SJSA1 (cell line): Measurements from ENCODE around the gene GFOD1. TPM values are rescaled to one million over a fixed set of nuclear protein-coding genes. Genes with fewer than 3 reads are reported as not detected.

Experiments used
- DNase-seq, 2 experiments: peaks; one replicate each; pipeline ENCODE4 v3.0.0-alpha.2; 2015 to 2020; ENCODE audit warnings: low spot score in 2 of 2, low read depth in 1 of 2
- H3K27ac ChIP-seq: fragments of 250-450 bp; sonication (Bioruptor Pico); 2 replicates; pipeline ENCODE4 v1.5.1; 2020; ENCODE audit warnings: mild to moderate bottlenecking, moderate library complexity
- H3K27me3 ChIP-seq: fragments of 250-450 bp; sonication (Bioruptor Pico); replicated peaks from 2 replicates; pipeline ENCODE4 v1.5.1; 2020; ENCODE audit warnings: mild to moderate bottlenecking, moderate library complexity
- H3K36me3 ChIP-seq: fragments of 250-450 bp; sonication (Bioruptor Pico); 2 replicates; pipeline ENCODE4 v1.5.1; 2020; ENCODE audit warnings: mild to moderate bottlenecking
- H3K4me1 ChIP-seq: fragments of 250-450 bp; sonication (Bioruptor Pico); replicated peaks from 2 replicates; pipeline ENCODE4 v1.6.1; 2021; ENCODE audit warnings: mild to moderate bottlenecking
- H3K4me3 ChIP-seq: fragments of 250-450 bp; sonication (Bioruptor Pico); 2 replicates; pipeline ENCODE4 v1.5.1; 2020; ENCODE audit warnings: mild to moderate bottlenecking
- H3K9me3 ChIP-seq: fragments of 250-450 bp; sonication (Bioruptor Pico); replicated peaks from 2 replicates; pipeline ENCODE4 v1.5.1; 2020; ENCODE audit warnings: mild to moderate bottlenecking
- total RNA-seq: library from RNA; depleted of rRNA; stranded (reverse); fragments of >200 nt; shearing (Covaris generic); gene quantifications from 2 replicates; pipeline ENCODE4 v1.2.3, GENCODE V29; 2014

The GFOD1 gene
- total RNA-seq, 1 experiment from 2014 or later: 10.8 TPM

DNA sequence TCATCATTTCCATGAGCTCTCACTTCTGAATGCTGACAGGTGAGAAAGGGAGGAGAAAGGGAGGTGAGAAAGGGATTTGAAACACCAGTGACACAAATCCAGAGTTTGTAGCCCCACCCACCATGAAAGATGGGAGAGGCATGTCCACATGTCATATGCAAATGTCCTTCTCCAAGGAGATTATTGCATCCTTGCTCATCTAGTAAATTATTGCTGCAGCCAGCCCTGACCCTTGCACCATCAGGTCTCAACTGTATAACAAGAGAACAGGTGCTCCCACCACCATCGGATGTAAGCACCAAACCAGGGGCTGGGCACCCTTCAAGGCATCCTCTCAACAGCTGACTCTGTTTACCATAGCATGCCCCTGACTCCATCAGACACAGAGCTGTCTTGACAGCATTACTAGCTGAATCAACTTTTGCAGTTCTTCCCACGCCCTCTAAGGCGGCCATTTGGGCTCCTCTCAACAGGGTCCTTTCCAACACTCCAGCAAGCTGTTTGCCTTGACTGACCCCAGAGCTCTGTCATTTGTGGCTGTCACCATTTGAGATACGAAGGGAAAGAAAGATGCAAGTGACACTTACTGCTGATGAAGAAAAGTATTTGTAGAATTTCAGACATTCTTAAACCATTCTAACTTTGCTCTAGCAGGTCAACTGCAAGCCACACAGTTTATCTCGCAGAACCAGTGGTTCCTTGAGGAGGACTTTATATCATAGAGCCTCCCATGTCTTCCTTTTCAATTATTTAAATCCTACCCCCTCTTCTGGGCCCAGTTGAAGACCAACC lies 14.2 kb downstream of the GFOD1 start:
- Histone ChIP-seq H3K36me3 (peaks cover 8% of the 10 kb centered on the region; the same call in 1 of the 2 replicates), H3K4me3 (no peak overlapping the region), H3K4me1 (peaks cover 11% of the 10 kb centered on the region), H3K27ac (no peak overlapping the region), H3K27me3 (no peaks in the 10 kb centered on the region), H3K9me3 (no peaks in the 10 kb centered on the region; the same call in 1 of the 2 replicates)
- no peak for DNase-seq

DNA sequence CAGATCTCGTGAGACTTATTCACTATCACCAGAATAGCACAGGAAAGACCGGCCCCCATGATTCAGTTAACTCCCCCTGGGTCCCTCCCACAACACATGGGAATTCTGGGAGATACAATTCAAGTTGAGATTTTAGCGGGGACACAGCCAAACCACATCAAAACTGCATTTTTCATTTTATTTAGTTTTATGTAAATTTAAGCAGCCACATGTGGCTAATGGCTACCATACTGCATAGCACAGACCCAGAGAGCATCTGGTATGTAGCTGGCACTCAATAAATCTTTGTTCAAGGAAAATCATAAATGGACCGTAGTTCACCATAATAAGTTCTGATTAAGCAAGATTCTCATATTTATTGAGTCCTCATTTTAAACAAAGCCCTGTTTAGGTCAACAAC lies 15.3 kb downstream of the GFOD1 start:
- DNase-seq: no peak
- Histone ChIP-seq H3K27me3 (no peaks in the 10 kb centered on the region), H3K4me3 (no peak overlapping the region), H3K27ac (no peak overlapping the region), H3K9me3 (no peaks in the 10 kb centered on the region; the same call in 1 of the 2 replicates), H3K4me1 (peaks cover 15% of the 10 kb centered on the region), H3K36me3 (peaks cover 7% of the 10 kb centered on the region; the same call in 1 of the 2 replicates)

DNA sequence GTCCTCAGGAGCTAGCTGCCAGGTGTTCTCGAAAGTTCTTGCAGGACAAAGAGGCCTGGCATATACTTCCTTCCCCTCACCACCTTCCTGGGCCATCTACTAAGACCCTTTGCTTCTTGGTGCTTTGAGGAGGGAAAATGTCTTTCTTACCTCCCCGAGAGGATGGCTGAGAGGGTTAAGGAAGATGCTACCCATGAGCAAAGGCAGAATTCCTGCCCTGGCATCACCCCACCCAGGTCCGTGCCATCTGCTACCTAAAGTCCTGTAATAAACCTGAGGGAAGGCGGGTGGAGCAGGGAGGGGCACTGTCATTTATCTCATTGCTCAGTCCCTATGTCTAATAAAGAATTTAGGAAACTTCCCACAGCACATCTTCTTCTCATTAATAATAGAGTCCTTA lies 16.2 kb downstream of the GFOD1 start:
- Histone ChIP-seq H3K4me1 (peaks cover 19% of the 10 kb centered on the region), H3K4me3 (no peak overlapping the region), H3K27me3 (no peaks in the 10 kb centered on the region), H3K9me3 (no peaks in the 10 kb centered on the region; the same call in 1 of the 2 replicates), H3K36me3 (peaks cover 5% of the 10 kb centered on the region; the same call in 1 of the 2 replicates), H3K27ac (no peak overlapping the region)
- no peak for DNase-seq

DNA sequence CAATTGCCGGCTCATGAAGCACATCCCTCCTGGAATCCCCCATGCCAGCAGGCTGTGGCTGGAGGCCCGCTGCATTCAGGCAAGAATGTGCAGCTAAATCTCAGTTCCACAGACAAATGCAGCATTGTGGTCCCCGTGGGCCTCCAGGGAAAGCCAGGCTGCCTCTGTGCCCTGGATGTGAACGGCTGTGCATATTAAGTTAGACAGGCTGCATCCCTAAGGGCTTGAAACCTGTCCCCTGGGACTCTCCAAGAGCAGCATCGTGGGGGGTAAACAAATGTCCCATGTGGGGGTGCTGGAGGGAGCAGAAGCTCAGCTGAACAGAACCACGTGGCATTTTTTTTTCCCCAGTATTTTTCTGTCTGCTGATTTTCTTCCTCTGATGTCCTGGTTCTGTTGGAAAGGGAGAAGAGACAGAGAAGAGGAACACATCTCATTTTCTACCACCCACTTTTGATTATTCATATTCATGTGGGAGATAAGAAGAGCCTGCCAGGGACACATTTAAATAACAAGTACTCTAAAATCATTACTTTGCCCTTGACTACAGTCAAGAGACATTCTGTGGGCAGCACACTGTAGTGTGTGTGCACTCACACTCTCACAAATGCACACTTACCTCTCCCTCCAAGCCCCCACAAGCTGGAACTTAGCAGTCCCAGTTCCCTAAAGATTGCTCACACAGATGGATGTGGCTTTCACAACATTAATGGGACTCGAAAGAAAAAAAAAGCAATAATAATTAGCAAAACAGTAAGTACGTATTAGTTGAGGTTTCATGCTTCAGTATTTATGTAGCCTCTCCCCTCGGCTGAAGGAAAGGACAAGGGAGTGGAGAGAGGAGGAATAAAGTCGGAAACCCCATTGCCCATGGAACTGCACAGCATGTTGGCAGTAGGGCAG lies 16.9 kb downstream of the GFOD1 start:
- peaks cover 5% of the 10 kb centered on the region; the same call in 1 of the 2 replicates for H3K36me3 ChIP-seq
- no peaks in the 10 kb centered on the region; the same call in 1 of the 2 replicates for H3K9me3 ChIP-seq
- no peak for DNase-seq
- H3K4me1 ChIP-seq: peaks cover 26% of the 10 kb centered on the region
- H3K27me3 ChIP-seq: no peaks in the 10 kb centered on the region
- no peak overlapping the region for H3K27ac ChIP-seq
- no peak overlapping the region for H3K4me3 ChIP-seq

- Histone ChIP-seq H3K36me3 (peaks cover 5% of the 10 kb centered on the region; the same call in 1 of the 2 replicates), H3K4me1 (peaks cover 30% of the 10 kb centered on the region), H3K27ac (no peak overlapping the region), H3K9me3 (no peaks in the 10 kb centered on the region; the same call in 1 of the 2 replicates), H3K27me3 (no peaks in the 10 kb centered on the region), H3K4me3 (no peak overlapping the region)
- no peak for DNase-seq
These were observed 17.7 kb downstream of the GFOD1 start for GRCh38 chr6:13469693-13470092.

- H3K9me3 ChIP-seq: no peaks in the 10 kb centered on the region; the same call in 1 of the 2 replicates
- H3K36me3 ChIP-seq: peaks cover 5% of the 10 kb centered on the region; the same call in 1 of the 2 replicates
- no peaks in the 10 kb centered on the region for H3K27me3 ChIP-seq
- no peak overlapping the region for H3K4me3 ChIP-seq
- H3K4me1 ChIP-seq: peaks cover 36% of the 10 kb centered on the region
- DNase-seq: no peak
- H3K27ac ChIP-seq: no peak overlapping the region
These were observed 18.6 kb downstream of the GFOD1 start for GRCh38 chr6:13468839-13469238.

DNA sequence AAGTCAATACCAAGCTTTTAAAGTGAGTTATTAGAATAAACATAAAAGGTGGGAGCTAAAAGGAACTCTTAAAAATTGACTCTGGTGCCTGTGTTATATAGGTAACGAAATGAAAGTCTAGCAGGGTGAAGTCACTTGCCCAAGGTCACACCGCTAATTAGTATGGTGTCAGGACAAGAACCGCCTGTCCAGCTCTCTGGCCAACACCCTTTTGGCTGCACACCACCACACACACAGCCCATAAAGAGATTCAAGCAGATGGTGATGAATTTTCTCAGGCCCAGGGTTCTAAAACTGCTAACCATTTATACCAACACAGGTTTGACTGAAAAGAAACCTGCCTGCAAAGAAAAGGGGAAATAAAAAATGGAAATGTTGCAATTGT lies 20.2 kb downstream of the GFOD1 start:
- no peak overlapping the region for H3K27ac ChIP-seq
- no peaks in the 10 kb centered on the region for H3K27me3 ChIP-seq
- H3K4me1 ChIP-seq: peaks cover 52% of the 10 kb centered on the region
- DNase-seq: no peak
- H3K9me3 ChIP-seq: no peaks in the 10 kb centered on the region
- no peak overlapping the region for H3K4me3 ChIP-seq
- H3K36me3 ChIP-seq: peaks cover 5% of the 10 kb centered on the region; the same call in 1 of the 2 replicates

DNA sequence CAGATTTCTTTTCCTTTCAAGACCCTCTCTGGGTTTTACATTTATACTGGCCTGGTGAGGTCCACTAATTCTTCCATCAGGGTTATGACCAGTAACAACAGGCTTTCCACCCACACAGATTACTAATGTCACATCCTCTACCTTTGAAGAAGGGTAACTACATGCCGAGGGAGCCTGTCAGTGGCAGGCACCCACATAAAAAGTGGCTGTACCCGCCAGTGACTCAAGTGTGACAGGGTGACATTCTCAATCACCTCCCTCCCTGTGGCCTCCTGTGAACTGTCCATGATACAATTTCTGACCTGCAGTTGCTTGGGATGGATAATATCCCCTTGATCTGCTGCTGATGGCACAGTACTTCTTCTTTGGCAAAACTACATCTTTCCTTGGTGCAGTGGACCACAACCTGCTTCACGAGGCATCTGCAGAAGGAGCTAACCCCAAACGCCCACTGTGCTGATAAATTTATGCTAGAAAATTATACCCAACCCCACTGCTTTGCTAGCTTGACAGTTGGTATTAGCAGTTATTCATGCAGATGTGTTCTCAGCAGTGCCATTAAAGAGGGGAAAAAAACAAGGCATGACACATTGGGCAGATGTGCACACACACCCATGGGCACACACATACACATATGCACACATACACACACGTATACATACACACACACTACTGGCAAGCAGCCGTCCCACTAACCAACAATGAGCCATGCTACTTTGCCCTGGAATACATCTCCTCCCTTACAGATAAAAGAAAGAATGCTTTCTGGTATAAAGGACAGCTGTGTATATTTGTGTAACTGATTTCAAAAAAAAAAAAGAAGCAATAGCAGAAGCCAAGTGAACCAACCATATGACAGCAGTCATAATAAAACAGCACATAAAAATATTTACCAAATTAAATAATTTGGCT lies 20.8 kb downstream of the GFOD1 start:
- H3K27me3 ChIP-seq: no peaks in the 10 kb centered on the region
- H3K4me1 ChIP-seq: peaks cover 59% of the 10 kb centered on the region
- H3K36me3 ChIP-seq: peaks cover 5% of the 10 kb centered on the region; the same call in 1 of the 2 replicates
- DNase-seq: no peak
- no peak overlapping the region for H3K4me3 ChIP-seq
- no peak overlapping the region for H3K27ac ChIP-seq
- no peaks in the 10 kb centered on the region for H3K9me3 ChIP-seq

- Histone ChIP-seq H3K9me3 (no peaks in the 10 kb centered on the region), H3K27me3 (no peaks in the 10 kb centered on the region), H3K4me1 (peaks cover 60% of the 10 kb centered on the region), H3K27ac (no peak overlapping the region), H3K36me3 (peaks cover 5% of the 10 kb centered on the region; the same call in 1 of the 2 replicates), H3K4me3 (no peak overlapping the region)
- DNase-seq: no peak
These were observed 21.7 kb downstream of the GFOD1 start for GRCh38 chr6:13465734-13466133.

- no peak for DNase-seq
- Histone ChIP-seq H3K9me3 (no peaks in the 10 kb centered on the region), H3K4me1 (peaks cover 49% of the 10 kb centered on the region), H3K27ac (no peak overlapping the region), H3K4me3 (no peak overlapping the region), H3K36me3 (no peaks in the 10 kb centered on the region), H3K27me3 (no peaks in the 10 kb centered on the region)
These were observed 23.5 kb downstream of the GFOD1 start for GRCh38 chr6:13463941-13464340.

DNA sequence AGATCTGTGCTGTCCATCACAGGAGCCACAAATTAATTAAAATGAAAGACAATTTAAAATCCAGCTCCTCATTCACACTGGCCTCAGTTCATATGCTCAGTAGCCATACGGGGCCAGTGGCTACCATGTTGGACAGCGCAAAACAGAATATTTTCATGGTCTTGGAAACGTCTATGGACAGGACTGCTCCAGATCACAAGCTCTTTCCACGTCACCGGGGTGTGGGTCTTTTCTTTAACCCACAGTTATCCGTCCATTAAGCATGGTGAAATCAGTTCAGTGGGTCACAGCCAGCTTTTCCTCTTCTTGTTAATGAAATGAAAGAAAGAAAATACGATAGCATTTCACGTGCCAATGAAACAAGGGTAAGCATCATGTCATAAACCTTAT lies 24.1 kb downstream of the GFOD1 start:
- peaks cover 49% of the 10 kb centered on the region for H3K4me1 ChIP-seq
- H3K36me3 ChIP-seq: no peaks in the 10 kb centered on the region
- 0 out of 2 replicates have a peak overlapping the region, but pooled peaks have one; percentile 69 for H3K27ac ChIP-seq
- H3K27me3 ChIP-seq: no peaks in the 10 kb centered on the region
- H3K9me3 ChIP-seq: no peaks in the 10 kb centered on the region
- DNase-seq: no peak
- H3K4me3 ChIP-seq: no peak overlapping the region

- Histone ChIP-seq H3K27ac (peak overlapping the region; percentile 69), H3K4me1 (peaks cover 49% of the 10 kb centered on the region), H3K36me3 (no peaks in the 10 kb centered on the region), H3K9me3 (no peaks in the 10 kb centered on the region), H3K27me3 (no peaks in the 10 kb centered on the region), H3K4me3 (0 out of 2 replicates have a peak overlapping the region, but pooled peaks have one; percentile 1)
- peak; percentile 62 to 70 for DNase-seq
These were observed 24.7 kb downstream of the GFOD1 start for GRCh38 chr6:13462458-13463327.
